ENCODE measurements around the gene DSTN.

DSTN gene

GRCh38 chr20:17529586-17529985, 40.3 kb upstream of the DSTN start:
- no peak for TF ChIP-seq ZFX (IDR thresholded peaks at IDR 0.05)
- TF ChIP-seq CTCF (conservative IDR thresholded peaks at IDR 0.05) = no peak

GRCh38 chr20:17530153-17530552, 39.7 kb upstream of the DSTN start:
- no peak overlapping the region for H3K27ac ChIP-seq
- TF ChIP-seq ZFX (IDR thresholded peaks at IDR 0.05) (no peak), CTCF (conservative IDR thresholded peaks at IDR 0.05) (no peak)

More at GRCh38 chr20:17529586-17529985, 40.3 kb upstream of the DSTN start:
- H3K27ac ChIP-seq = no peak overlapping the region

- H3K27ac ChIP-seq = peak within 1 kb of the TSS; percentile 25; the same call in 1 of the 2 replicates
- TF ChIP-seq CTCF (conservative IDR thresholded peaks at IDR 0.05) (0 out of 2 replicates have a peak, but pooled peaks have one; percentile 6), ZFX (IDR thresholded peaks at IDR 0.05) (no peak; the same call in 1 of the 2 replicates)
Observed at GRCh38 chr20:17530716-17531664, 38.9 kb upstream of the DSTN start, which contains the start of gene BFSP1. Gene BFSP1, minus strand, starts transcription at chr20:17531379. Its CDS starts 50 bp downstream, at chr20:17531329.

- H3K27ac ChIP-seq = no peak overlapping the region
- TF ChIP-seq CTCF (conservative IDR thresholded peaks at IDR 0.05) = no peak
- TF ChIP-seq ZFX (IDR thresholded peaks at IDR 0.05) = no peak
Observed at GRCh38 chr20:17531665-17532025, 38.2 kb upstream of the DSTN start.

- no peak overlapping the region for H3K27ac ChIP-seq
Observed at GRCh38 chr20:17533396-17533795, 36.5 kb upstream of the DSTN start.

GRCh38 chr20:17534077-17534476, 35.8 kb upstream of the DSTN start:
- H3K27ac ChIP-seq = no peak overlapping the region
- TF ChIP-seq ZFX (IDR thresholded peaks at IDR 0.05) (no peak), CTCF (conservative IDR thresholded peaks at IDR 0.05) (no peak)

More at GRCh38 chr20:17533396-17533795, 36.5 kb upstream of the DSTN start:
- no peak for TF ChIP-seq CTCF (conservative IDR thresholded peaks at IDR 0.05)
- no peak for TF ChIP-seq ZFX (IDR thresholded peaks at IDR 0.05)

- TF ChIP-seq ZFX (IDR thresholded peaks at IDR 0.05) (no peak), CTCF (conservative IDR thresholded peaks at IDR 0.05) (peak; percentile 85)
- H3K27ac ChIP-seq = no peak overlapping the region
Observed at GRCh38 chr20:17536944-17537444, 32.9 kb upstream of the DSTN start.
